A673 (cell line): ENCODE data around the gene CELSR1.

Source experiments
- CTCF ChIP-seq: fragments of 300-800, 200-600 bp; sonication (generic); conservative IDR thresholded peaks from 2 replicates; pipeline ENCODE4 v1.5.1; 2017; ENCODE audit warnings: low read depth, mild to moderate bottlenecking, antibody characterized with exemption, low read length, moderate library complexity, mixed read lengths
- EZH2 ChIP-seq: fragments of 200-600 bp; sonication (generic); IDR thresholded peaks from 2 replicates; pipeline ENCODE4 v1.6.1; 2017; ENCODE audit warnings: borderline replicate concordance, low read depth, mild to moderate bottlenecking, mixed read lengths, antibody characterized with exemption, low read length; ENCODE audit not compliant: poor library complexity, severe bottlenecking

- TF ChIP-seq CTCF (no peak), EZH2 (no peak)
Observed at GRCh38 chr22:46366327-46366731, 171.1 kb downstream of the CELSR1 start.
